DLD1 (cell line): ENCODE measurements around the gene TNFSF10.
"Not testable (repeated sequence)": the region's sequence is repeated elsewhere in the genome, so short reads cannot be mapped to it uniquely, and the experiment has no call there.

Experiments used
- in situ Hi-C: cut with HindIII; loops from 2 replicates; pipeline ENCODE4 v1.10.0; 2017; ENCODE audit warnings: low sequenced_read_pairs

The TNFSF10 gene

GRCh38 chr3:172544404-172544803 is 21.2 kb upstream of the TNFSF10 start:
- in situ Hi-C loops, result no loop called here

GRCh38 chr3:172543884-172544283 is 20.7 kb upstream of the TNFSF10 start:
- in situ Hi-C loops, result no loop called here

GRCh38 chr3:172543419-172543818 is 20.2 kb upstream of the TNFSF10 start:
- in situ Hi-C loops, result no loop called here

- in situ Hi-C loops, result no loop called here
These were observed 19.8 kb upstream of the TNFSF10 start for GRCh38 chr3:172542999-172543398.

- in situ Hi-C loops, result no loop called here
These were observed 18.8 kb upstream of the TNFSF10 start for GRCh38 chr3:172541945-172542488.

- in situ Hi-C loops, result no loop called here
These were observed 16.8 kb upstream of the TNFSF10 start for GRCh38 chr3:172540049-172540448.

GRCh38 chr3:172539273-172539672 is 16.0 kb upstream of the TNFSF10 start:
- in situ Hi-C loops, result no loop called here

GRCh38 chr3:172538368-172539151 is 15.3 kb upstream of the TNFSF10 start:
- in situ Hi-C loops, result no loop called here

GRCh38 chr3:172537507-172538158 is 14.4 kb upstream of the TNFSF10 start:
- in situ Hi-C loops, result no loop called here

- in situ Hi-C loops, result no loop called here
These were observed 13.8 kb upstream of the TNFSF10 start for GRCh38 chr3:172536993-172537419.

- in situ Hi-C loops, result no loop called here
These were observed 13.3 kb upstream of the TNFSF10 start for GRCh38 chr3:172536505-172536904.

GRCh38 chr3:172530566-172530965 is 7.3 kb upstream of the TNFSF10 start:
- in situ Hi-C loops, result no loop called here

- in situ Hi-C loops, result no loop called here
These were observed 6.9 kb upstream of the TNFSF10 start for GRCh38 chr3:172530101-172530561.

- in situ Hi-C loops, result no loop called here
These were observed 5.4 kb upstream of the TNFSF10 start for GRCh38 chr3:172528677-172529076.

GRCh38 chr3:172527306-172527705 is 4.1 kb upstream of the TNFSF10 start:
- in situ Hi-C loops, result no loop called here

GRCh38 chr3:172525116-172525613 is 1.9 kb upstream of the TNFSF10 start:
- in situ Hi-C loops, result no loop called here

GRCh38 chr3:172524611-172525010 is 1.4 kb upstream of the TNFSF10 start:
- in situ Hi-C loops, result no loop called here

GRCh38 chr3:172521837-172522726 is 1.1 kb downstream of the TNFSF10 start:
- in situ Hi-C loops, result not testable (repeated sequence)

- in situ Hi-C loops, result no loop called here
These were observed 2.9 kb downstream of the TNFSF10 start for GRCh38 chr3:172520301-172520831.

- in situ Hi-C loops, result no loop called here
These were observed 3.5 kb downstream of the TNFSF10 start for GRCh38 chr3:172519740-172520139.
